CD4-positive, alpha-beta T cell (primary cell): ENCODE measurements around the gene CAP2. TPM values are rescaled to one million over a fixed set of nuclear protein-coding genes. Genes with fewer than 3 reads are reported as not detected.

Experiments used
- ATAC-seq: fragments of 200-7000 bp; cut with Tn5 transposase; one replicate; pipeline ENCODE4 v1.10.0; 2022; ENCODE audit warnings: mild to moderate bottlenecking; ENCODE audit not compliant: poor library complexity
- CTCF ChIA-PET: fragments of 350-600 bp; sonication (Branson Sonifier 250); formaldehyde crosslinking; loops from one replicate; lab custom pipeline; 2021; ENCODE audit warnings: antibody characterized with exemption, inconsistent platforms; lab: Charles Lee
- POLR2A ChIA-PET: fragments of 350-600 bp; sonication (Branson Sonifier 250); formaldehyde crosslinking; loops from one replicate; lab custom pipeline; 2021; ENCODE audit warnings: antibody characterized with exemption, inconsistent platforms; lab: Charles Lee
- DNase-seq, 14 experiments: peaks; one replicate each; pipeline ENCODE4 v3.0.0-alpha.2; 2013 to 2020; ENCODE audit warnings: mixed read lengths in 2 of 14
- H3K27ac ChIP-seq, 2 donors: one replicate each; pipeline versions ENCODE4 v1.5.1 to v1.7.0; 2013; ENCODE audit warnings: low read length in 2 of 2, low read depth in 1 of 2, mild to moderate bottlenecking in 1 of 2
- H3K27me3 ChIP-seq, 2 experiments: 1 replicate in 1 of 2; 2 replicates in 1 of 2; pipeline versions ENCODE4 v1.6.1 to v1.7.0; 2013; ENCODE audit warnings: low read length in 2 of 2, control low read depth in 1 of 2, mild to moderate bottlenecking in 1 of 2, moderate library complexity in 1 of 2; ENCODE audit not compliant: insufficient read depth in 2 of 2, control insufficient read depth in 1 of 2
- H3K36me3 ChIP-seq: one replicate; pipeline ENCODE4 v1.6.1; 2013; ENCODE audit warnings: low read length, control low read depth; ENCODE audit not compliant: insufficient read depth
- H3K4me1 ChIP-seq: one replicate; pipeline ENCODE4 v1.6.1; 2013; ENCODE audit warnings: low read length, control low read depth; ENCODE audit not compliant: insufficient read depth
- H3K4me3 ChIP-seq: one replicate; pipeline ENCODE4 v1.5.1; 2013; ENCODE audit warnings: mild to moderate bottlenecking, low read length, moderate library complexity
- H3K9me3 ChIP-seq, 2 experiments: 1 replicate in 1 of 2; 2 replicates in 1 of 2; pipeline versions ENCODE4 v1.6.1 to v1.7.0; 2013; ENCODE audit warnings: low read length in 2 of 2, mild to moderate bottlenecking in 2 of 2, control low read depth in 1 of 2, moderate library complexity in 1 of 2; ENCODE audit not compliant: control insufficient read depth in 1 of 2, insufficient read depth in 1 of 2
- H3K27ac Mint-ChIP-seq: one replicate; pipeline ENCODE4 v1.8.0; 2020; ENCODE audit warnings: mixed read lengths
- H3K27me3 Mint-ChIP-seq: one replicate; pipeline ENCODE4 v1.8.0; 2021; ENCODE audit warnings: mixed read lengths
- H3K36me3 Mint-ChIP-seq: one replicate; pipeline ENCODE4 v1.8.0; 2021; ENCODE audit warnings: low read depth, mixed read lengths
- H3K4me1 Mint-ChIP-seq: one replicate; pipeline ENCODE4 v1.8.0; 2021; ENCODE audit warnings: low read depth, mixed read lengths
- H3K4me3 Mint-ChIP-seq: one replicate; pipeline ENCODE4 v1.8.0; 2020; ENCODE audit warnings: mild to moderate bottlenecking, mixed read lengths
- H3K9me3 Mint-ChIP-seq: one replicate; pipeline ENCODE4 v1.8.0; 2020; ENCODE audit warnings: mixed read lengths
- CTCF ChIP-seq: fragments of 200-600 bp; IDR thresholded peaks from one replicate; pipeline ENCODE4 v1.8.0; 2022; ENCODE audit warnings: antibody characterized with exemption, mild to moderate bottlenecking
- intact Hi-C, 2 experiments: fragments of 100-400 bp; cut with DNase I in 1 of 2; cut with micrococcal nuclease in 1 of 2; formaldehyde crosslinking; loops; one replicate each; pipeline versions ENCODE4 v1.15.1 to v1.9.0; 2023 to 2025; cut with DNase I, micrococcal nuclease
- total RNA-seq, 174 experiments: library from RNA in 2 of 174; stranded (reverse) in 2 of 174; gene quantifications; one replicate each; pipeline ENCODE4 v1.2.3 and lab custom pipeline; 2021 to 2026

CAP2 gene
- total RNA-seq, 2 experiments from 2014 or later, result not detected

DNA sequence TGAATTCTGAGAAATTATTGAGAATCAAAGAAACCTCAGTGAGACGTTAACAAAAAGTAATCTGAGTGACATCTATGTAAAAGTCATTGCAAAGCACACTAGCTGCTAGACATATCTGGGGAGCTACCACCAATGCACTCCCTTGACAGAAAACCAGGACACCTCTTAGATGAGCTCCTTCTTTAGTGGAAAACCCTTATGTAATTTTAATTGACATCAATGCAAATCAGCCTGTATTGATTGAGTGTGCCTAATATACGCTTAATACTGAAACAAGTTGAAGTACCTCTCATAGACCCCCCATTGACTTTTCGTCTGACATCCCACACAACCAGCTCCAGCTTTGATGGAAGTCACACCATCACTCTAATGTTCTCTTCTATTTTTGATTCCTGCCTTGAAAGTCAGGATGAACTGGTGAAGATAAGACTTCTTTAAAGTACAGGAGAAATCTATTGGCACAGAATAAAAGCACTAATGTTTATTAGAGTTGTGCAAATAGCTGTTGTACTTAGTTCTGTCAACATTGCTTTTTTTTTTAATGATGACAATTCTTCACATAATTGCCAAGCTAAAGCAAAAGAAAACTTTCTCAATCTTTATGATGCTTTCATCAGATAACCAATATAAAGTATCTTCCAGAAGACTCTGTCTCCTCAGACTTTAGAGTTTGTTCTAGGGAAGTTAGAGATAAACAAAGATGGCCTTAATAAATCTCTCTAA lies 108.7 kb downstream of the CAP2 start:
- Mint-ChIP-seq H3K36me3 (no peaks in the 10 kb centered on the region), H3K27ac (no peak overlapping the region), H3K4me3 (no peak overlapping the region), H3K9me3 (no peaks in the 10 kb centered on the region), H3K4me1 (no peaks in the 10 kb centered on the region), H3K27me3 (peaks cover 15% of the 10 kb centered on the region)
- CTCF ChIA-PET, result no interaction called here
- ATAC-seq (no peak), DNase-seq (no peak)
- H3K27ac ChIP-seq, result no peak overlapping the region
- POLR2A ChIA-PET, result no interaction called here
- no peaks in the 10 kb centered on the region for H3K4me1 ChIP-seq
- no peak overlapping the region for H3K4me3 ChIP-seq
- H3K9me3 ChIP-seq, result no peaks in the 10 kb centered on the region
- intact Hi-C loops, result no loop called here
- no peak for TF ChIP-seq CTCF
- H3K36me3 ChIP-seq, result no peaks in the 10 kb centered on the region
- no peaks in the 10 kb centered on the region for H3K27me3 ChIP-seq

GRCh38 chr6:17503051-17503450 lies 109.7 kb downstream of the CAP2 start:
- Histone ChIP-seq H3K9me3 (no peaks in the 10 kb centered on the region), H3K4me1 (no peaks in the 10 kb centered on the region), H3K36me3 (no peaks in the 10 kb centered on the region), H3K27ac (no peak overlapping the region), H3K27me3 (no peaks in the 10 kb centered on the region), H3K4me3 (no peak overlapping the region)
- DNase-seq (no peak), ATAC-seq (no peak)
- ChIA-PET CTCF (no interaction called here), POLR2A (no interaction called here)
- H3K9me3 Mint-ChIP-seq, result no peaks in the 10 kb centered on the region
- no peaks in the 10 kb centered on the region for H3K36me3 Mint-ChIP-seq
- no peaks in the 10 kb centered on the region for H3K4me1 Mint-ChIP-seq
- no peak overlapping the region for H3K4me3 Mint-ChIP-seq
- intact Hi-C loops, result no loop called here
- peaks cover 8% of the 10 kb centered on the region for H3K27me3 Mint-ChIP-seq
- H3K27ac Mint-ChIP-seq, result no peak overlapping the region
- TF ChIP-seq CTCF, result no peak

DNA sequence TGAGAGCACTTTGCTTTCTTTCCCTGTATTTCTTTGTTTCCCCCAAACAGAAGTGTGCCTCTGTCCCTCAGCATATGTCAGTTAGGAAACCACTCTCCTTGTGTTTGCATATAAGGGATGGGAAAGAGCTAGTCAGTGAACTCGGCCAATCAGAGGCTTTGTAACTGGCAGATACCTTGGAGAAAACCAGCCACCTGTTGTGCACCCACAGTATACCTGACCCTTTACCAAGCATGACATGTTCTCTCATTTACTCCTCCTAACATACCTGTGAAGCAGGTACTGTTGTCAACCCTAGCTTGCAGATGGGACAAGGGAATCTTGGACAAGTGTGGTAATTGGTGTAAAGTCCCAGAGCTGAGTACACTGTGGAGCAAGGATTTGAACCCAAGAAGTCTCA lies 110.6 kb downstream of the CAP2 start:
- Mint-ChIP-seq H3K4me1 (no peaks in the 10 kb centered on the region), H3K4me3 (no peak overlapping the region), H3K36me3 (no peaks in the 10 kb centered on the region), H3K27ac (no peak overlapping the region), H3K9me3 (no peaks in the 10 kb centered on the region), H3K27me3 (peaks cover 6% of the 10 kb centered on the region)
- no peak overlapping the region for H3K27ac ChIP-seq
- ATAC-seq (no peak), DNase-seq (no peak)
- intact Hi-C loops, result no loop called here
- ChIA-PET CTCF (no interaction called here), POLR2A (no interaction called here)
- no peaks in the 10 kb centered on the region for H3K4me1 ChIP-seq
- no peaks in the 10 kb centered on the region for H3K9me3 ChIP-seq
- no peak overlapping the region for H3K4me3 ChIP-seq
- H3K27me3 ChIP-seq, result no peaks in the 10 kb centered on the region
- H3K36me3 ChIP-seq, result no peaks in the 10 kb centered on the region
- no peak for TF ChIP-seq CTCF
